B cell (primary cell): ENCODE measurements around the gene CD93.

Source experiments
- EZH2 ChIP-seq: IDR thresholded peaks from 2 replicates; pipeline ENCODE4 v1.6.1; 2012; ENCODE audit warnings: borderline replicate concordance, low read depth, mild to moderate bottlenecking, moderate library complexity, low read length; ENCODE audit not compliant: insufficient read depth, poor library complexity, severe bottlenecking
- TF ChIP-seq, protein P1 (sequence below): fragments of 200-600 bp; IDR thresholded peaks from one replicate; pipeline ENCODE4 v1.8.0; 2022; ENCODE audit warnings: antibody characterized with exemption, mild to moderate bottlenecking

- TF ChIP-seq, protein P1, sequence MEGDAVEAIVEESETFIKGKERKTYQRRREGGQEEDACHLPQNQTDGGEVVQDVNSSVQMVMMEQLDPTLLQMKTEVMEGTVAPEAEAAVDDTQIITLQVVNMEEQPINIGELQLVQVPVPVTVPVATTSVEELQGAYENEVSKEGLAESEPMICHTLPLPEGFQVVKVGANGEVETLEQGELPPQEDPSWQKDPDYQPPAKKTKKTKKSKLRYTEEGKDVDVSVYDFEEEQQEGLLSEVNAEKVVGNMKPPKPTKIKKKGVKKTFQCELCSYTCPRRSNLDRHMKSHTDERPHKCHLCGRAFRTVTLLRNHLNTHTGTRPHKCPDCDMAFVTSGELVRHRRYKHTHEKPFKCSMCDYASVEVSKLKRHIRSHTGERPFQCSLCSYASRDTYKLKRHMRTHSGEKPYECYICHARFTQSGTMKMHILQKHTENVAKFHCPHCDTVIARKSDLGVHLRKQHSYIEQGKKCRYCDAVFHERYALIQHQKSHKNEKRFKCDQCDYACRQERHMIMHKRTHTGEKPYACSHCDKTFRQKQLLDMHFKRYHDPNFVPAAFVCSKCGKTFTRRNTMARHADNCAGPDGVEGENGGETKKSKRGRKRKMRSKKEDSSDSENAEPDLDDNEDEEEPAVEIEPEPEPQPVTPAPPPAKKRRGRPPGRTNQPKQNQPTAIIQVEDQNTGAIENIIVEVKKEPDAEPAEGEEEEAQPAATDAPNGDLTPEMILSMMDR, result no peak
- TF ChIP-seq EZH2, result no peak
Observed at GRCh38 chr20:23105193-23105592, 19.1 kb upstream of the CD93 start.
